WTC11 (cell line): Measurements from ENCODE around the gene IKBIP.

Experiments used
- ATF6 ChIP-seq: sonication (generic); formaldehyde crosslinking; IDR thresholded peaks from 2 replicates; pipeline ENCODE4 v1.8.1; 2023; ENCODE audit warnings: mild to moderate bottlenecking, missing genetic modification reagents
- CREB1 ChIP-seq: sonication (generic); formaldehyde crosslinking; IDR thresholded peaks from 2 replicates; pipeline ENCODE4 v1.8.0; 2023; ENCODE audit warnings: mild to moderate bottlenecking, missing genetic modification reagents
- CTCF ChIP-seq: fragments of 200-600 bp; IDR thresholded peaks from 2 replicates; pipeline ENCODE4 v1.8.0; 2022; ENCODE audit warnings: antibody characterized with exemption

- TF ChIP-seq ATF6 (CRISPR knock-in tag) (no peak), CTCF (no peak), CREB1 (no peak)
Observed at GRCh38 chr12:98656289-98657101, 11.9 kb upstream of the IKBIP start.
